H54 (cell line): ENCODE results near the gene DGCR2.
"Not testable (repeated sequence)": the region's sequence is repeated elsewhere in the genome, so short reads cannot be mapped to it uniquely, and the experiment has no call there.

Source experiments
- DNase-seq: peaks from one replicate; pipeline ENCODE4 v3.0.0; 2011; ENCODE audit warnings: low spot score, mixed read lengths; ENCODE audit not compliant: insufficient read length
- FAIRE-seq: peaks from 3 replicates; lab custom pipeline; 2011; peaks lifted over from hg19 to GRCh38; lab: Jason Lieb, UNC
- POLR2A ChIP-seq: IDR thresholded peaks from 2 replicates; pipeline ENCODE4 v1.6.1; 2011; ENCODE audit warnings: low read depth, mild to moderate bottlenecking, low read length

DGCR2 gene

DNA sequence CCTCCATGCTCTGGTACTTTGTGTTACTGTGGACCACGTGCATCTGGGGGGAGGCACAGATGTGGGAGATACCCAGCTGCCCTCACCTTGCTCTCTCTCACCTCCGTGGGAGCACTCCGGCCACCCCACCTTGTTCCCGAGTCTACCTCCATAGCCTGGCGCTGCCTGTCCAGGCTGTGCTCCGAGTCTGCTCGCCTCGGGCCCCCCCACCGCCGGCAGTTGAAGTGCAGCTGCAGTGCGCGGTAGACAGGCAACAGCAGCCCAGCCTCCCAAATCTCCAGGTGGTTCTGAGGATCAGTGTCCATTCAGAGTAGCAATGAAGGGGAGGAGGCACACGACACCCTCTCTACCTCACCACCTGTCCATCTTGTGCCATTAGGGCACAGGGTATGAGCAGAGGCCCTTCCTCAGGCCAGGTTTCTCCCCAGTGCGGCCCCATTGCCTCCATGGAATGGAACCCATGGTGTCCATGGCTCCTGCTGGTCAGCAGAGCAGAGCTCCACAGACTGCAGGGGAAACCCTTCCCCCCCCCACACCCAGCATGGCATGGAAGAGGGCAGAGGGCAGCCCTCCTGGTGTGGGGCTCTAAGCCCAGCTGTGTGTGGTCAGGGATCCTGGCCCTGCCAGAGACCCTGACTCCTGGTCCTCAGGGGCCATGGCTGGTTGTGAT, 89.2 kb downstream of the DGCR2 start:
- not testable (repeated sequence) for DNase-seq, FAIRE-seq

DNA sequence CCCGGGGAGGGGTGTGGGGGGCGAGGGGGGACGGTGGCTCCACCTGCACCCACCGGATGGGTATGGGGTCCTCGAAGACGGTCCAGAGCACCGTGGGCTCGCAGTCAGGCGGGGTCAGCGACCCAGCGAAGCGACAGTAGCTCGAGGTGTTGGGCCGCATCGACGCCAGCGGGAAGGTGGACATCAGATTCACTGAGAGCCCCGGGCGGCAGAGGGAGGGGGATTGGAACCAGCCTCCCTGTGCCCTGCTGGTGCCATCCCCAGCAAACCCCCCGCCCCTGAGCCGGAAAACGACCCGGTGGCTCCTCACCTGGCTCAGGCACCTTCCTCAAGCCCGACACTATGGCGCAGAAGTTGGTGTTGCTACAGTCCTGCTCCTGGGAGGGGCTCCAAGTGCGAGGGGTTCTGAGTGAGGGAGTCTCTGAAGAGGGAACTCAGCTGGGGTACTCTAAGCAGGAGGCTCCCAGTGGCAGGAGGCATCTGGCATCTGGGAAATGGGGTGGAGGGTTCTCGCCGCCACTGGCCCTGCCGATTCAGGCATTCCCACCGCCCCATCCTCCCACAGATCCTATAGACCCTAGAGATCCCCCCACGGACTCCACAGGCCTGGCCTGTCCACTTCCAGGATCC, 89.9 kb downstream of the DGCR2 start:
- not testable (repeated sequence) for FAIRE-seq, DNase-seq

DNA sequence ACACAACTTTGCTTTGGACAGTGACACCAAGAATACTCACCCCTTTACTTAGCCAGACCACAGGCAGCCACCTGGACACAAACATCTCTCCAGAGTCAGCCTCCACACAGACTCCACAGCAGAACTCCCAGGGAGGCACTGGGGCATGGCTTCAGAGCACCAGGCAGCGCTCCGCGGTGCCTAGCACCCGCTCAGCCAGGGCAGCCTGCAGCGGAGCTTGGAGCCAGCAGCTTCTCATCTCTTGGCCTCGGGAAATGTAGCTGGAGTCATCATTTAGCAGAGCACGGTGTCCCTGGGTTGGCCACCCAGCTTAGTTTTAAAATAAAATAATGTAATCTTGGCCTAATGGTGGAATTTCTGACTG, 91.3 kb downstream of the DGCR2 start:
- not testable (repeated sequence) for DNase-seq

DNA sequence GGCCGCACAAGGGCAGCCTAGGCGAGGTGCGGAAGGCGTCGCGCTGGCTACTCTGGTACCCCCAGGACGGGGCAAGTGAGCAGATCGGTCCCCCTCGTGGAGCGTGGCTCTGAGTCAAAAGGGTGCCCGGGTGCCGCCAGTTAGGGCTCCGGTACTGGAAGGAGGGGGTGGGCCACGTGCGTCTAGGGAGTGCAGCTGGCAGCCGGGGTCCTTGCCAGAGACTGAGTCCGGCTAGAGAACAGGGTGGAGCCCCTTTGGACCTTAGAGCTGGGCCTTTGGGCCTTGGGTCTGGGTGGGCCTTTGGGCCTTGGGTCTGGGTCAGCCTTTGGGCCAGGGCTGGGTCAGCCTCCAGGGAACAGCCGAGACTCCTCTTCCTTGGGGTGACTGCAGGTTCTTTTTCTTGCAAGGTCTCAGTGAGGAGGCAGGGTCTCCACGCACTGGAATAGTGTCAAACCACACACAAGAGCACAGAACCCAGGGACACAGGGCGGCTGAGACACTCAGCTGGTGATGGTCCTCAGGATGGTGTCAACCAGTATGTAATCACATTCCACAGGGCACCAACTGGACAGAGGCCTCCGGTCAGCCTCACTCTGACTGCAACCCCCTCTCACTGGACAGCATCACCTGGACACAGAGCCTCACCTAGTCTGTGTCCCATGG, 91.9 kb downstream of the DGCR2 start:
- not testable (repeated sequence) for DNase-seq, FAIRE-seq

More for the DNA sequence above, 91.3 kb downstream of the DGCR2 start:
- not testable (repeated sequence) for FAIRE-seq

- DNase-seq, FAIRE-seq: not testable (repeated sequence)
These were observed 92.8 kb downstream of the DGCR2 start for GRCh38 chr22:19029113-19030103.

GRCh38 chr22:19028060-19028455, 94.2 kb downstream of the DGCR2 start:
- not testable (repeated sequence) for FAIRE-seq, DNase-seq

GRCh38 chr22:19027371-19028059, 94.7 kb downstream of the DGCR2 start:
- DNase-seq, FAIRE-seq: not testable (repeated sequence)

- not testable (repeated sequence) for FAIRE-seq, DNase-seq
These were observed 96.1 kb downstream of the DGCR2 start for GRCh38 chr22:19026080-19026479.

DNA sequence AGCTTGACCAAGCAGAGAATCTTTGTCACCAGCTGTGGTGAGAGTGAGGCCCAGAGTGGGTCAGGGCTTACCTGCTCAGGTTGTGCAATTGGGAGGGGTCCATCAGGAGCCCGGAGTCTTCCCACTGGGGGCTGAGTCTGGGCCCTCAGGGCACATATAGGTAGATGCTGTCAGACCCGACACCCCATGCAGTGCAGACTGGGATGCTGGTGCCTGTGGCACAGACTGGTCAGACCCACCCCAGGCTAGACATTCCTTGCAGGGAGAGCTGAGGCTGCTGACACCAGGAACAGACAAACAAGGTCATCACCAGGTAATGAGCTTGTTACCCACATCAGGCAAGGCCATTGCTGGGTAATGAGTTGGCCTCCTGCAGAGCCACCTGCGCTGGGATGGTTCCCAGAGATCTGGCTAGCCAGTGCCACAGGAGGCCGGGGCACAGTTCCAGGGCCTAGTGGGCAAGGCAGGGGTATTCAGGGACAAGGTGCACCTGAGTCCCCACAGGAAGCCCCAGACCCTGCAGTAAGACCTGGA, 97.2 kb downstream of the DGCR2 start:
- not testable (repeated sequence) for DNase-seq, FAIRE-seq

DNA sequence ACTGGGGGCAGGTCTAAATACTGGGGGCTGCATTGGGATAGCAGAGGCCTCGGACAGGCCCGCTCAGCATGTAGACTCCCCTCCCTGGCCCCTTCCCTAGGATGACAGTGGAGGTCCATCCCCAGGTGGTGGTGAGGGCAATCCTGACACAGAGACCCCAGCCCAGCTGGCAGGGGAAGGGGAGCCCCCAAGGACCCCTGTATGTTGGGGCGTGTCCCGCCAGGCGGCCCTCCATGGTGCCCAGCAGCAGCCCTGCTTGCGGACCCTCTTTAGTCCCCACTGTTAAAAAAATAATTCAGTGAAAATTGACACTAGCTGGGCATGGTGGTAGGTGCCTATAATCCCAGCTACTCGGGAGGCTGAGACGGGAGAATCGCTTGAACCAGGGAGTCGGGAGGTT, 98.3 kb downstream of the DGCR2 start:
- not testable (repeated sequence) for DNase-seq, FAIRE-seq

- DNase-seq (no peak), FAIRE-seq (no peak)
- TF ChIP-seq POLR2A: no peak
These were observed 99.5 kb downstream of the DGCR2 start for GRCh38 chr22:19022755-19023154.

- DNase-seq (no peak), FAIRE-seq (no peak)
- TF ChIP-seq POLR2A: no peak
These were observed 102.6 kb downstream of the DGCR2 start for GRCh38 chr22:19019679-19020032.

- TF ChIP-seq POLR2A: no peak
- DNase-seq: no peak
- no peak for FAIRE-seq
These were observed 103.1 kb downstream of the DGCR2 start for GRCh38 chr22:19019029-19019678.
